Sigmoid colon (tissue), 4 donors: ENCODE results near the gene PPM1E.

Experiments
- CTCF ChIP-seq, 4 experiments: fragments of 450-650 bp in 3 of 4; fragments of 200-600 bp in 1 of 4; IDR thresholded peaks; one replicate each; pipeline ENCODE4 v1.5.1; 2016 to 2019; ENCODE audit warnings: antibody characterized with exemption in 4 of 4, mild to moderate bottlenecking in 3 of 4, moderate library complexity in 2 of 4
- EP300 ChIP-seq, 4 donors: sonication (generic); formaldehyde crosslinking; IDR thresholded peaks; one replicate each; pipeline ENCODE4 v1.6.1; 2017; ENCODE audit warnings: antibody characterized with exemption in 4 of 4
- POLR2A ChIP-seq, 2 donors: fragments of 450-650 bp; IDR thresholded peaks; one replicate each; pipeline ENCODE4 v1.6.1; 2016; ENCODE audit warnings: antibody characterized with exemption in 2 of 2, mild to moderate bottlenecking in 2 of 2, moderate library complexity in 2 of 2
- POLR2AphosphoS5 ChIP-seq, 4 donors: sonication (generic); formaldehyde crosslinking; IDR thresholded peaks; one replicate each; pipeline ENCODE4 v1.6.1; 2017; ENCODE audit warnings: antibody characterized with exemption in 4 of 4

- TF ChIP-seq POLR2A (IDR thresholded peaks at IDR 0.05) (no peak), CTCF (IDR thresholded peaks at IDR 0.05) (peak; percentile 73 to 95 (median 85)), POLR2AphosphoS5 (IDR thresholded peaks at IDR 0.05) (no peak), EP300 (IDR thresholded peaks at IDR 0.05) (no peak)
Measured at GRCh38 chr17:59004338-59005111, 248.9 kb downstream of the PPM1E start.
